ENCODE results near the gene PABPC3.

The PABPC3 gene

DNA sequence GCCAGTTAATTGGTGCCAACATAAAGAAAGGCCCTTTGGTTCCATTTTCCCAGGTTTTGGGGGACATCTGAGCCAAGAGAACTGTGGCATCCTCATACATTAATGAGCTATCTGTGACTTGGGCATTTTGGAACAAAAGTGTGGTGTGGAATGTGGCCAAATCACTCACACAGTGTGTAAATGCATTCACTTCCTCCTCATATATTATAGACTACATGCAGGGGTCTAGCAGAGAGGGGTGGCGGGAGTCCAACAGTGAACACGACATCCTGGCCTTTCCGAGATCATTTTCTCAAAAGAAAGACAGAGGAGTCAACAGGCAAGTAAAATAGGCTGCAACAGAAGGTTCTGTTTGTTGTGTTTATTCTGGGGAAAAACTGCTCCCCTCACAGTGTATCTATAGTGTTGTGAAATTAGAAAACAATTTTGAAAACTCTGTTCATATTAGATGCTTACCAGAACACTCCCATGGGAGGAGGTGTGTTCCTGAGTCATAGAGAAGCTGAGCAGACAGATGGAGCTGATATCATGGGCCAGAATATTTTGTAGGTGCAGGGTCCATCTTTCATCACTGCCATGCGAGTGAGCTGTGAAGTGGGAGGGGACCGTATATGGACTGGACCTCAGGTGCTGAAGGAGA lies 36.9 kb downstream of the PABPC3 start:
- DNase-seq (ENCODE audit: low spot score): no peak
- H3K9me3 ChIP-seq (ENCODE audit: severe bottlenecking): no peaks in the 10 kb centered on the region
- TF ChIP-seq, protein P1, sequence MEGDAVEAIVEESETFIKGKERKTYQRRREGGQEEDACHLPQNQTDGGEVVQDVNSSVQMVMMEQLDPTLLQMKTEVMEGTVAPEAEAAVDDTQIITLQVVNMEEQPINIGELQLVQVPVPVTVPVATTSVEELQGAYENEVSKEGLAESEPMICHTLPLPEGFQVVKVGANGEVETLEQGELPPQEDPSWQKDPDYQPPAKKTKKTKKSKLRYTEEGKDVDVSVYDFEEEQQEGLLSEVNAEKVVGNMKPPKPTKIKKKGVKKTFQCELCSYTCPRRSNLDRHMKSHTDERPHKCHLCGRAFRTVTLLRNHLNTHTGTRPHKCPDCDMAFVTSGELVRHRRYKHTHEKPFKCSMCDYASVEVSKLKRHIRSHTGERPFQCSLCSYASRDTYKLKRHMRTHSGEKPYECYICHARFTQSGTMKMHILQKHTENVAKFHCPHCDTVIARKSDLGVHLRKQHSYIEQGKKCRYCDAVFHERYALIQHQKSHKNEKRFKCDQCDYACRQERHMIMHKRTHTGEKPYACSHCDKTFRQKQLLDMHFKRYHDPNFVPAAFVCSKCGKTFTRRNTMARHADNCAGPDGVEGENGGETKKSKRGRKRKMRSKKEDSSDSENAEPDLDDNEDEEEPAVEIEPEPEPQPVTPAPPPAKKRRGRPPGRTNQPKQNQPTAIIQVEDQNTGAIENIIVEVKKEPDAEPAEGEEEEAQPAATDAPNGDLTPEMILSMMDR (IDR thresholded peaks at IDR 0.05; ENCODE audit: poor library complexity, severe bottlenecking): no peak
- H3K4me3 ChIP-seq (ENCODE audit: severe bottlenecking): no peak overlapping the region
- no peak for ATAC-seq (ENCODE audit: low read depth)
- no peaks in the 10 kb centered on the region for H3K4me1 ChIP-seq (ENCODE audit: insufficient read depth, poor library complexity, severe bottlenecking)
- H3K36me3 ChIP-seq (ENCODE audit: low read depth): no peaks in the 10 kb centered on the region
- H3K27me3 ChIP-seq (ENCODE audit: insufficient read depth, poor library complexity, severe bottlenecking): peaks cover 26% of the 10 kb centered on the region
- no peak overlapping the region for H3K27ac ChIP-seq (ENCODE audit: poor library complexity, severe bottlenecking)

DNA sequence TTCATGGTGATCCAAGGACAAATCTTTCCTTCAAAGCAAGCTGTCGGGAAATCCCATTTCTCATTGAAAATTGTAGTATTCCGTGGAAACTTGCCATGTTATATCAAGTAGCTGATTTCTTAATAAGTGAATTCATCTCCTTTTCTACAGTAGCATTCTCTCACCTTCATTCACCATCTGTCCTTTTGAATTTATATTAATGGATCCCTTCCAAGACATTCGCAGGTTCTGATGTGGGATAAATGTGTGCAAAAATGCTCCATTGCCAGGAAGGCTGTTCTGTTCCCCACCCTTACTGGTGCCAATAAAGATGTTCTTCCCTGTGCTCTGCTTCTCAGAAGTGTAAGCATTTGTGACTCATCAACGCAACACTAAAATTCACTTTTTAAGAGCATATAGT lies 40.0 kb downstream of the PABPC3 start:
- no peaks in the 10 kb centered on the region for H3K36me3 ChIP-seq (ENCODE audit: low read depth)
- no peaks in the 10 kb centered on the region for H3K4me1 ChIP-seq (ENCODE audit: insufficient read depth, poor library complexity, severe bottlenecking)
- no peak overlapping the region for H3K27ac ChIP-seq (ENCODE audit: poor library complexity, severe bottlenecking)
- H3K4me3 ChIP-seq (ENCODE audit: severe bottlenecking): no peak overlapping the region
- H3K27me3 ChIP-seq (ENCODE audit: insufficient read depth, poor library complexity, severe bottlenecking): peaks cover 38% of the 10 kb centered on the region
- DNase-seq (ENCODE audit: low spot score) (no peak), ATAC-seq (ENCODE audit: low read depth) (no peak)
- TF ChIP-seq, protein P1 (IDR thresholded peaks at IDR 0.05; ENCODE audit: poor library complexity, severe bottlenecking): no peak
- no peaks in the 10 kb centered on the region for H3K9me3 ChIP-seq (ENCODE audit: severe bottlenecking)

DNA sequence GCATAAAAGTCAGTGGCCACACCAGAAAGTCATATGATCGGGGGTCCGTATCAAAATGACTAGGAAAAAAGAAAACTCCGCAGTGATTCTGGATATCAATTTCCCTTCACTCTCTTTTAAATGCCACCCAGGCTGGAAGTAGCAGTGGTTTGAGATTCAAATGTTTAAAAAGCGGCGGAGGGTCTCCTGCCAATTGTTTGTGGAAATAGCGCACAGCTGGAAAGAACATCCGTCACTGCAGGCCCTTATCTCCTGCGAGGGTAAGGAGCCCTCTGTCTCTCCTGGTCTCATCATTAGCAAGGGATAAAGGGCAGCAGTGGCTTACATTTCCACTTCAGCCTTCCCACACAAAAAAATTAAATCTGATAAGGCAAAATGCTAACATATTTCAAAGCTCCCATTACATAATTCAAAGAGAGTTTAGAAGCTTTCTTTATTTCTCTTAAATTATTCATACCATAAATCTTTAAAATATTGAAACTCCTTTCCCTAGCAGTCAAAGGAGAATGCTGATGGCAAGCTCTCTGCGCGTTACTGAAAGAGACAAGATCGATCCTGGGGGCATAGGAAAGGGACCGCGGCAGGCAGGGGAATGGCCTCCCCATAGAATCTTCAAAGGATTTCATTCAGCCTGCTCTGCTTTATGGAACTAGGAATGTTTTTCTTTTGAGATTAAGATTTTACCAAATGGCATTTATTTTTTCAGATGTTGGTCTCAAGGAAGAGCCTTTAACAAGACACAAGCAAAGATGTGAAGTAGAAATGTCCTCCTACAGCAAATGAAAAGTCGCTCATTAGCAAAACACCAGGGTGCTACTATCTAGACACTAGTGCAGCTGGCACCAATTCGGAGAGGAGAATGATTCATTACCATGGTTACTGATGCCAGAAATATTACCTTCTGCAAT lies 41.2 kb downstream of the PABPC3 start:
- H3K27ac ChIP-seq (ENCODE audit: poor library complexity, severe bottlenecking): no peak overlapping the region
- TF ChIP-seq, protein P1 (IDR thresholded peaks at IDR 0.05; ENCODE audit: poor library complexity, severe bottlenecking): no peak
- DNase-seq (ENCODE audit: low spot score): no peak

DNA sequence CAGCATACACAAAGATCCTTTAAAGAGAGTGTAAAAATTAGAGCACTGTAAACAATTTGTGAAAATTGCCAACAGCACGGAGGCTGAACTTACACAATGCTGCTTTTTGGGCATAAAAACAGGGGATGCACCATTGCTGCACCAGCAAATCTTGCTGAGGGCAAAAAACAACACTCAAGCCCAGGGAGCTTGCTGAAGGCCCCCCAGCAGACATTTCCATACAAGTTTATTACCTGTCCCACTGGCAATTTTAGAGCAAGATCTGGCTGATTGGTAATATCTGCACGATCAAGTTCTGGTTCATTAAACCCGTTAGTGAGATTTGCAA lies 41.8 kb downstream of the PABPC3 start:
- Histone ChIP-seq H3K4me1 (ENCODE audit: insufficient read depth, poor library complexity, severe bottlenecking) (no peaks in the 10 kb centered on the region), H3K4me3 (ENCODE audit: severe bottlenecking) (no peak overlapping the region), H3K27ac (ENCODE audit: poor library complexity, severe bottlenecking) (no peak overlapping the region), H3K27me3 (ENCODE audit: insufficient read depth, poor library complexity, severe bottlenecking) (peaks cover 36% of the 10 kb centered on the region), H3K9me3 (ENCODE audit: severe bottlenecking) (no peaks in the 10 kb centered on the region), H3K36me3 (ENCODE audit: low read depth) (no peaks in the 10 kb centered on the region)
- no peak for ATAC-seq (ENCODE audit: low read depth)
- TF ChIP-seq, protein P1 (IDR thresholded peaks at IDR 0.05; ENCODE audit: poor library complexity, severe bottlenecking): no peak
- DNase-seq (ENCODE audit: low spot score): no peak

More for the DNA sequence above, 41.2 kb downstream of the PABPC3 start:
- no peaks in the 10 kb centered on the region for H3K36me3 ChIP-seq (ENCODE audit: low read depth)
- ATAC-seq (ENCODE audit: low read depth): no peak
- peaks cover 38% of the 10 kb centered on the region for H3K27me3 ChIP-seq (ENCODE audit: insufficient read depth, poor library complexity, severe bottlenecking)
- no peak overlapping the region for H3K4me3 ChIP-seq (ENCODE audit: severe bottlenecking)
- no peaks in the 10 kb centered on the region for H3K9me3 ChIP-seq (ENCODE audit: severe bottlenecking)
- H3K4me1 ChIP-seq (ENCODE audit: insufficient read depth, poor library complexity, severe bottlenecking): no peaks in the 10 kb centered on the region

DNA sequence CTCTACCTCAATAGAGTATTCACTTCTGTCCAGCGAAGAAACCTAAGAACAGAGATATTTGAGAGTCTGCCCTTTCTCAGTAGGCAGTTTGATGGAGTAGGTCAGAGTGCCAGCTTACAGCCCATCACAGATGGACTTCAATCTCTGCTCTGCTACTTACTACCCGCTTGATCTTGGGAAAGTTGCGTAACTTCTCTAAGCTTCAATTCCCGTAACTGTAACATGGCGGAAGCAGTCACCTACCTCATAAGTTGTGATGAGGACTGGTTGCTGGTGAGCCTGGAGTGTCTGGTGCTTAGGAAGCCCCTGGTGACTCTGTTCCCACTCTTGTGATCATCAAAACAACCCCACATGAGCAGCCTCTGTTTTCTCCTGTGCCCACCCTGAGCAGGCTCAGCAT lies 45.1 kb downstream of the PABPC3 start:
- H3K4me3 ChIP-seq (ENCODE audit: severe bottlenecking): no peak overlapping the region
- ATAC-seq (ENCODE audit: low read depth): no peak
- no peaks in the 10 kb centered on the region for H3K36me3 ChIP-seq (ENCODE audit: low read depth)

More for the DNA sequence above, 45.1 kb downstream of the PABPC3 start:
- Histone ChIP-seq H3K27me3 (ENCODE audit: insufficient read depth, poor library complexity, severe bottlenecking) (peaks cover 45% of the 10 kb centered on the region), H3K9me3 (ENCODE audit: severe bottlenecking) (no peaks in the 10 kb centered on the region), H3K27ac (ENCODE audit: poor library complexity, severe bottlenecking) (no peak overlapping the region), H3K4me1 (ENCODE audit: insufficient read depth, poor library complexity, severe bottlenecking) (no peaks in the 10 kb centered on the region)
- no peak for DNase-seq (ENCODE audit: low spot score)
- TF ChIP-seq, protein P1 (IDR thresholded peaks at IDR 0.05; ENCODE audit: poor library complexity, severe bottlenecking): no peak

Data from RWPE2 (cell line).